ENCODE measurements around the gene ACTL6B.

DNA sequence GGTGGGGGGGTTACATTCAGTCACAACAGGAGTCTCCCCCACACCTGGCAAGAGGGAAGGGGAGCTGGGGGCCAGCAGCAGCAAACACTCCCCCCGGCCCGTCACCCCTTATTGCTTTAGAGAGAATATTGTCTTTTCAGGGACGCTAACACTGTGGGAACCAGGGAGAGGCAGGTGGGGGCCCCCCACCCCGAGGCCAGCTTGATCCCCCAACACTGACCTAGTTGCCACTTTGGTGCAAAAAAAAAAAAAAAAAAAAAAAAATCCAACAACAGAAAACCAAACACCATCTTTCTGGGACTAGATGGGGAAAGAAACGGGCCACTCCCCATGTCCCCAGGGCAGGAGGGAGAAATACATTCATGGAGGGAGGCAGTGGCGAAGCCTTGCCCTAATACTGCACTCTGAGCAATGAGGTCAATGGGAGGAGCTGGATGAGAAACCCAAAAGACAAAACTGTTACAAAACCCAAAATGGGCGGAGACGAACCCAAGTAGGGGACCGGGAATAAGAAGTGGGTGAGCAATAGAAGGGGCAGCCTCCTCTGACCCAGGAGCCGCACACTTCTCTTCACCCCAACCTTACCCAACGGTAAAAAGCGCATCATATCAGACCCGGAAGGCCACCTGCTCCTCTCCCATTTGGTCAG, 23.8 kb upstream of the ACTL6B start:
- no peak for TF ChIP-seq POLR2A (IDR thresholded peaks at IDR 0.05)
- TF ChIP-seq, protein P1, sequence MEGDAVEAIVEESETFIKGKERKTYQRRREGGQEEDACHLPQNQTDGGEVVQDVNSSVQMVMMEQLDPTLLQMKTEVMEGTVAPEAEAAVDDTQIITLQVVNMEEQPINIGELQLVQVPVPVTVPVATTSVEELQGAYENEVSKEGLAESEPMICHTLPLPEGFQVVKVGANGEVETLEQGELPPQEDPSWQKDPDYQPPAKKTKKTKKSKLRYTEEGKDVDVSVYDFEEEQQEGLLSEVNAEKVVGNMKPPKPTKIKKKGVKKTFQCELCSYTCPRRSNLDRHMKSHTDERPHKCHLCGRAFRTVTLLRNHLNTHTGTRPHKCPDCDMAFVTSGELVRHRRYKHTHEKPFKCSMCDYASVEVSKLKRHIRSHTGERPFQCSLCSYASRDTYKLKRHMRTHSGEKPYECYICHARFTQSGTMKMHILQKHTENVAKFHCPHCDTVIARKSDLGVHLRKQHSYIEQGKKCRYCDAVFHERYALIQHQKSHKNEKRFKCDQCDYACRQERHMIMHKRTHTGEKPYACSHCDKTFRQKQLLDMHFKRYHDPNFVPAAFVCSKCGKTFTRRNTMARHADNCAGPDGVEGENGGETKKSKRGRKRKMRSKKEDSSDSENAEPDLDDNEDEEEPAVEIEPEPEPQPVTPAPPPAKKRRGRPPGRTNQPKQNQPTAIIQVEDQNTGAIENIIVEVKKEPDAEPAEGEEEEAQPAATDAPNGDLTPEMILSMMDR (IDR thresholded peaks at IDR 0.05) = no peak
